Activated CD8-positive, alpha-beta memory T cell treated with anti-CD3 and anti-CD28 coated beads, Interleukin-2, amount 50 U/mL, for 1 hour (primary cell): ENCODE measurements around the gene CLIC5.

Source experiments
- DNase-seq: peaks from one replicate; pipeline ENCODE4 v3.0.0-alpha.2; 2020; ENCODE audit errors: extremely low read depth

Gene CLIC5

DNA sequence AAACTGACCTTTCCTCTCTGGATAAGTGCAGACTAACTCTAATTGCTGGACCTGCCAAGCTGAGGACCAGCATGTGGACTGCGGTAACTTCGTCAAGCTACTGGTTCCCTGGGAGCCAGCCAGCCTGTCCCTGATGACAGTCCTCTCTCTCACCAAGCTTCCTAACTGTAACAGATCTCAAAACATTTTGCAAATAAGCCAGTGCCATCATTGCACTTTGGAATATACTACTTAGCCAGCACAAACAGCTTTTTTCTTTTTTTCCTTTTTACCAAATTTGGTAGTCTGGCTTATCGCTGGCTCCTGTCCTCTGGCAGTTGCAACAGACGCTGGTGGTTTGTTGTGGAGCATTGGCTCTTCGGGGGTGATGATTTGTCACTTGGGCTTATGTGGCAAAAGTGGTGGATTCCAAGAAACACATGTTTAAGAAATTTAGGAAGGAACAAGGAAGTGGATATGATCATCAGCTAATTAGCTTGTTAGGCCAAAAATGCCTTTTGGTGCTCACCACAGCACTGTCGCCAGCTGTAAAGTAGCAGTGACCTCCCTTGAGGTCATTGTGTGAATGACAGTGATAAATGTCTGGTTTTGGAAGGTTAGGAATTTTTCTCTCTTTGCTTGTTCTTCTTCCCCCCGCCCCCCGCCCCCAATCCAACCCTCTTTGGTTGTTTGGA, 171.7 kb downstream of the CLIC5 start:
- no peak for DNase-seq

DNA sequence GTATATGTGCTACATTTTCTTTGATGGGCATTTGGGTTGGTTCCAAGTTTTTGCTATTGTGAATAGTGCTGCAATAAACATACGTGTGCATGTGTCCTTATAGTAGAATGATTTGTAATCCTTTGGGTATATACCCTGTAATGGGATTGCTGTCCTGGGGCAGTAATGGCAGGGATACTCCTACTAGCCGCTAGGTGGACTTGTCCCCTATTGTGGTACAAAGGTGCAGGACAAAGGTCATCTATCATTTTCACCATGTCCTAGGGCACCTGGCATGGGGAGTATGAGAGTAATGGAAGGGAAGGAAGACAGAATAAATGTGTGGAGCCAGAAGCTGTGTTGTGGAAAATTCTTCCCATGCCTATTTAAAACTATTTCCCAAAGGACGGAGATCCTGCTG, 174.6 kb downstream of the CLIC5 start:
- no peak for DNase-seq

DNA sequence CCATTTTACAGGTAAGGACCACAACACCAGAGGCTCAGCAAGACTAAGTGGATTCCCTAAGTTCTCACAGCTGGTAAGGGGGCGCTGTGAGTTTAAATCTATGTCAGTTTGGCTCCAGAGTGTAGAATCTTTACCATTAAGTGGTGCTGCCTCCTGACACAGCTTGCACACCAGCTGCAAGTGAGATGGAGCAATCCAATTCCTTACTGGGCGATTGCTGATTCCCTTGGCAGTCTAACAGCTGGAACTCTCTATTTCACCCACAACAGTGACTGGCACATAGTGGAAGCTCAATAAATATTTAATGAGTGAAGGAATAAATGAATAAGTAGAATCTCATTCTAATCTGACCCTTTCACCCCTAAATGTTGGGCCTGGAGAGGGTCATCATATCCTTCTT, 176.7 kb downstream of the CLIC5 start:
- no peak for DNase-seq

DNA sequence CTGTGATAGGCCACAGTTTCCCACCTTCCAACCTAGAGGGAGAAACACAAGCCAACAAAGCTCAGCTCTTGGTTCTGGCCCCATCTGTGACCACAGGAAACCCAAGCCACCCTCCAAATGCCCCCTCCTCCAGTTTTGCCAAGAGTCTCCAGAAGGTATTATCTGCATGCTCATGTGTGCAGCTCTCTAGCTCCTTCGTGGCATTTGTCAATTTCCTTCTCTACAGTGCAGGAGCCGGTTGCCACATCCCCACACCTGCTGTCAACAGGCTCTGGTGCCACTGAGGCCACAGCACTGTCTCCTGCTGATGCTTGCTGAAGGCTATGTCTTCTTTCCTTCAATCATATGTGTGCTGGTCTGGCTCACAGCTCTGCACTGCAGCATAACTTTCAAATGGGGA, 177.2 kb downstream of the CLIC5 start:
- DNase-seq: no peak

DNA sequence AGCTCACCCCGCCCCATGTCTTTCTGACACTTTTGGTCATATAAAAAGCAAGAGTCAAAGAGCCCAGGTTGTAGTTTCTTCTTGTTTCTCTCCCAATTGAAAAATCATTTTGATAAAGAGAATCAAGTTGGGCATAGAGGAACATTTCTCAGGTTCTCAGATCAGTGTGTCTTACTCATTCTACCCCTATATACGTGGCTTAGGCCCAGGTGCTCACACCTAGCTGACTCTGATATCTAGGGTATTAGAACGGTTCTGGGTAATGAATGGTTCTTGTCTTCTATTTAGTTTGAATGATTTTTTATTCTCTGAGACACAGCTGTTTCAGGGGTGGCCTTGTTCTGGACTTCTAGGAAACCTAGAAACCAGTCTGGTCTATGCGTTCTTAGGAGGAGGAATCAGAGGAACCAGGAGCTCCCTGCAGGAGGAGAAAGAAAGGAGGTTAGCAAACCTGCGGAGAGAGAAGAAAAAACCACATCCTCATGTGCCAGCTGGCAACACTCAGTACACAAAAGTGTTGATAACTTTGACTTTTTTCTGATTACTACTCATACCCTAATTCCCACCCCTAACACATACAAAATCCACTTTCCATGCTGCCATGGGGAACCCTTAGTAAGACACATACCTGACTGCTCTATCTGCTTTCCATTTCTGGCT, 178.0 kb downstream of the CLIC5 start:
- DNase-seq: no peak

DNA sequence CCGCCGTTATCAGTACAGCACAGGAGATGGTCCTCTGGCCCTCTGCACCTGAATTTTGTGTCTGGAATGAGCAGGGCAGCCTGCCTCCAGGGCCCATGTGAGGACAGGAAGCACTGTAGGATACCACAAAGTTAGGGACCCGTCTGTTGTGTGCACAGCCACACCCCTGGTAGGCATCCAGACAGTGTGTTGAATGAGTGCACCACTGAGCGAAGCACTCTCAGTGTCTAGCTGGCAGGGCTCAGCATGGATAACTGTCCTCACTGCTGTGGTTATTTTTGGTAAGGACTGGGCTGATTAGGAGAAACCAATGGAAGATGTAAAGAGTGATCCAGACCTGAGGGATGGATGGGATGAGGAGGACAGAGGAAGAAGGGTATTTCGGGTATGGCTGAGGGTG, 178.7 kb downstream of the CLIC5 start:
- no peak for DNase-seq

DNA sequence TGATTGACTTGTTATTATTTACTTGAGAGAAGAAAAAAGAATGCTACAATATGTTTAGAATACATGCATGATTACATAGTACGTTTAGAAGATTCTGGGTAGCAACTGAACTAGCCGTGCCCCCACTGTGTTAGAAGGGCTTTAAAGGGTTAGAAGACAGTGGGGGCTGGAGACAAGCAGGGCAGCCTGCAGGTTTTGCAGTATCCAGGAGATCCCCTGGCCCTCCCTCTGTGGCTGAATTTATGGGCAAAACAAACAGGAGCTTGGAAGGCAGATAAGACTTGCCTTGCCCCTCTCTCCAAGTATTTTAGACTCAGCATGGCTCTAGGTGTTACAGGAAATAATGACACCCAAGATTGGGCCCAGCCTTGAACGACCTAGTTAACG, 179.2 kb downstream of the CLIC5 start:
- DNase-seq: no peak

DNA sequence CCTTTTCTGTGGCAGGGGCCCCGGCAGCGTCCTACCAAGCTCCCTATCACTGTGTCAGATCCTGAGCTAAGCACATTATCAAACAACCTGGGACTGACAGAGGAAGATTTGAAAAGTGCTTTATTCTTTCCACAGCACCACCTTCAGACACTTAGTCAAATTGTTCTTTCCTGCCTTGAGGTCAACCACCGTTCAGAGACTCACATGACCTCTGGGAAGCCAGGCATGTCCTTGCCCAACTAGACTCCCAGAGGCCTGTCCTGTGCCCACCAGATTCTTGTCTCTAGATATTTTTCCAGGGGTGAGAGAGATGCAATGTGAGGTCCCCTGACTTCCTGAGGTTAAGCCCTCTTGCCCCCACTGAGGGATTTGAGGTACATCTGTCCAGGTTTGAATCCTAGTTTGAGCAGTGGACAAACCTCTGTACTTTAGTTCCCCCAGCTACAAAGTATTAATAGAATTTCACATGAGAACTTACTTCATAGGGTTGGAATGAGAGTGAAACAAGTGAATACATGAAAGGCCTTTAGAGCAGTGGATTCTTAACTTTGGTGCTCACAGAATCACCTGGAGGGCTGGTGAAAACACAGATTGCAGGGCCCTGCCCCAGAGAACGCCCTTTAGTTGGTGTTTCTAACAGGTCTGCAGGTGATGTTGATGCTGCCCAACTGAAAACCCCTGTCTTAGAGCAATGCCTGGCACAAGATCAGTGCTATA, 179.8 kb downstream of the CLIC5 start:
- no peak for DNase-seq

DNA sequence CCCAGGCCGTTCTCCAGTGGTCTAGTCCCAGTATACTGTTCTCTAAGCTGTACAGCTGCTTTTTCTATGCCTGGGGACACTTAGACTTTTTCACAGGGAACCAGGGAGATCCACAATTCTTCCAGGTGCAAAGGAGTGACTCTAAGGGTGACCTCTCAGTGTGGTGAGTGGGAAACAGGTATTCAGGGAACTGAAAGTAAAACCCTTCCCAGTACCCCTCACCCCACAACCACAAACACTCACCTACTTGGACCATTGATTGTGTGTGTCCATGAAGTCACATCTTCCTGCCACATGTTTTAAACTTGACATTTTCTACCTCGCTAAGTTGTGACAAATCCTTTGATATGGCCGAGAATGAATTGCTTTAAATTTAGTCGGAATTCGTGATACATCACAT, 183.6 kb downstream of the CLIC5 start:
- DNase-seq: no peak
